ENCODE data around the gene FNBP1. TPM values are rescaled to one million over a fixed set of nuclear protein-coding genes. Genes with fewer than 3 reads are reported as not detected.

Gene FNBP1
- total RNA-seq, 1 donor from 2014 or later: 21.9 TPM

DNA sequence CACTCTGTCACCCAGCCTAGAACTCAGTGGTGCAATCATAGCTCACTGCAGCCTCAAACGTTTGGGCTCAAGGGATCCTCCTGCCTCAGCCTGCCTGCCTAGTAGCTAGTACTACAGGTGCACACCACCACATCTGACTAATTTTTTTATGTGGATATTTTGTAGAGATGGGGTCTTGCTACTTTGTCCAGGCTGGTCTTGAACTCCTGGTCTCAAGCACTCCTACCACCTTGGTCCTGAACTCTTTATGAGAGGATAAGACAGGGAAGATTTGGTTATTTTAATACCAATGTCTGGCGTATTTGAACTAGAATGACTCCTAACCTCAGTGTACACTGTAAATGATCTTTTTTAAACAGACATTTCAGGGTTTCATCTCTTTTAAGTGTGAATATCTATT is 19.8 kb upstream of the FNBP1 start:
- H3K27ac ChIP-seq (ENCODE audit: low read depth, low read length): no peak overlapping the region
- peaks cover 0 to 3% (median 0%) of the 10 kb centered on the region in 3 donors for H3K36me3 ChIP-seq (ENCODE audit: control insufficient read depth in 3 of 3, insufficient read depth in 3 of 3, low read length in 3 of 3)
- H3K9ac ChIP-seq (ENCODE audit: low read depth in 1 of 3, low read length in 3 of 3): no peak overlapping the region
- no peaks in the 10 kb centered on the region for H3K4me1 ChIP-seq (ENCODE audit: control insufficient read depth in 3 of 3, insufficient read depth in 3 of 3, low read length in 3 of 3)
- no peaks in the 10 kb centered on the region for H3K9me3 ChIP-seq (ENCODE audit: control insufficient read depth in 3 of 3, low read length in 3 of 3)
- no peak overlapping the region for H3K4me3 ChIP-seq (ENCODE audit: low read length in 3 of 3)
- no peaks in the 10 kb centered on the region for H3K27me3 ChIP-seq (ENCODE audit: control insufficient read depth in 3 of 3, insufficient read depth in 3 of 3, low read length in 3 of 3)

DNA sequence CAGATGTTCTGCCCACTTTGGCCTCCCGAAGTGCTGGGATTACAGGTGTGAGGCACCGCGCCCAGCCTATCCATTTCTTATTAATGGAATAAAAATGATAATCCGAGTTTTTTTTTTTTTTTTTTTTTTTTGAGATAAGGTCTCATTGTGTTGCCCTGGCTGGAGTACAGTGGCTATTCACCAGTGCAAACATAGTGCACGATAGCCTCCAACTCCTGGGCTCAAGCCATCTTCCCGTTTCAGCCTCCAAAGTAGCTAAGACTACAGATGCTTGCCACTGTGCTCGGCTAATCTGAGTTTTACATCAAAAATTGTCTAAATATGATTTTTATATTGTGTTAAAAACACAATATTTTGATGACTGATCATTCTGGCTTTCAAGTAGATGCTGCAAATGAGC is 17.3 kb upstream of the FNBP1 start:
- Histone ChIP-seq H3K36me3 (ENCODE audit: control insufficient read depth in 3 of 3, insufficient read depth in 3 of 3, low read length in 3 of 3) (peaks cover 0 to 3% (median 0%) of the 10 kb centered on the region in 3 donors), H3K9ac (ENCODE audit: low read depth in 1 of 3, low read length in 3 of 3) (no peak overlapping the region), H3K27ac (ENCODE audit: low read depth, low read length) (no peak overlapping the region)

DNA sequence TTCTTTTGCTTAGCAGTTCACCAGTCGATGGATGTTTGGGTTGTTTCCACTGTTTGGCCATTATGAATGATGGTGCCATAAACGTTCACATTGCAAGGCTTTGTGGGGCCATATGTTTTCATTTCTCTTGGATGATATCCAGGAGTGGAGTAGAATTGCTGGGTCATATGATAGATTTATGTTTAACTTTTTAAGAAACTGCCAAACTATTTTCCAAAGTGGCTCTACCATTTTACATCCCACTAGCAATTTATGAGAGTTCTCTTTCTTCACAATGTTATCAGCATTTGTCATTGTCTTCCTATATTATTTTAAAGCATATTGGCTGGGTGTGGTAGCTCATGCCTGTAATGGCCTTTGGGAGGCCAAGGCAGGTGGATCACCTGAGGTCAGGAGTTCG is 15.9 kb upstream of the FNBP1 start:
- H3K27ac ChIP-seq (ENCODE audit: low read depth, low read length): no peak overlapping the region
- H3K27me3 ChIP-seq (ENCODE audit: control insufficient read depth in 3 of 3, insufficient read depth in 3 of 3, low read length in 3 of 3): no peaks in the 10 kb centered on the region
- H3K4me1 ChIP-seq (ENCODE audit: control insufficient read depth in 3 of 3, insufficient read depth in 3 of 3, low read length in 3 of 3): peaks cover 7 to 12% (median 8%) of the 10 kb centered on the region in 3 donors
- no peaks in the 10 kb centered on the region for H3K9me3 ChIP-seq (ENCODE audit: control insufficient read depth in 3 of 3, low read length in 3 of 3)
- H3K36me3 ChIP-seq (ENCODE audit: control insufficient read depth in 3 of 3, insufficient read depth in 3 of 3, low read length in 3 of 3): peaks cover 0 to 3% (median 0%) of the 10 kb centered on the region in 3 donors
- no peak overlapping the region for H3K4me3 ChIP-seq (ENCODE audit: low read length in 3 of 3)
- no peak overlapping the region for H3K9ac ChIP-seq (ENCODE audit: low read depth in 1 of 3, low read length in 3 of 3)

More for the DNA sequence above, 17.3 kb upstream of the FNBP1 start:
- Histone ChIP-seq H3K9me3 (ENCODE audit: control insufficient read depth in 3 of 3, low read length in 3 of 3) (no peaks in the 10 kb centered on the region), H3K4me3 (ENCODE audit: low read length in 3 of 3) (no peak overlapping the region), H3K27me3 (ENCODE audit: control insufficient read depth in 3 of 3, insufficient read depth in 3 of 3, low read length in 3 of 3) (no peaks in the 10 kb centered on the region), H3K4me1 (ENCODE audit: control insufficient read depth in 3 of 3, insufficient read depth in 3 of 3, low read length in 3 of 3) (no peaks in the 10 kb centered on the region)

DNA sequence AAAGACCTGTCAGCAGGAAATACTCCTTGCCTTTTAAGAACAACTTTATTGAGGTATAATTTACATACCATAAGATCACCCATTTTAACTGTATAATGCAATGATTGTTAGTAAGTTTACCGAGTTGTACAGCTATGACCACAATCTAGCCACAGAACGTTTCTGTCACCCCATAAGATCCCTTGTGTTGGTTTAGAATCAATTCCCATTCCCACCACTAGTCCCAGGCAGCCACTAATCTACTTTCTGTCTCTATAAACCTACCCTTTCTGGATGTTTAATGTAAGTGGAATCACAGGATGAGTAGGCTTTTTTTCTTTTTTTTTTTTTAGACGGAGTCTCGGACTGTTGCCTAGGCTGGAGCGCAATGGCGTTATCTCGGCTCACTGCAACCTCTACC is 15.2 kb upstream of the FNBP1 start:
- no peak overlapping the region for H3K4me3 ChIP-seq (ENCODE audit: low read length in 3 of 3)
- H3K27me3 ChIP-seq (ENCODE audit: control insufficient read depth in 3 of 3, insufficient read depth in 3 of 3, low read length in 3 of 3): no peaks in the 10 kb centered on the region
- H3K27ac ChIP-seq (ENCODE audit: low read depth, low read length): no peak overlapping the region
- H3K36me3 ChIP-seq (ENCODE audit: control insufficient read depth in 3 of 3, insufficient read depth in 3 of 3, low read length in 3 of 3): peaks cover 0 to 3% (median 0%) of the 10 kb centered on the region in 3 donors
- H3K9me3 ChIP-seq (ENCODE audit: control insufficient read depth in 3 of 3, low read length in 3 of 3): no peaks in the 10 kb centered on the region
- H3K4me1 ChIP-seq (ENCODE audit: control insufficient read depth in 3 of 3, insufficient read depth in 3 of 3, low read length in 3 of 3): peaks cover 7 to 18% (median 8%) of the 10 kb centered on the region in 3 donors
- H3K9ac ChIP-seq (ENCODE audit: low read depth in 1 of 3, low read length in 3 of 3): no peak overlapping the region

DNA sequence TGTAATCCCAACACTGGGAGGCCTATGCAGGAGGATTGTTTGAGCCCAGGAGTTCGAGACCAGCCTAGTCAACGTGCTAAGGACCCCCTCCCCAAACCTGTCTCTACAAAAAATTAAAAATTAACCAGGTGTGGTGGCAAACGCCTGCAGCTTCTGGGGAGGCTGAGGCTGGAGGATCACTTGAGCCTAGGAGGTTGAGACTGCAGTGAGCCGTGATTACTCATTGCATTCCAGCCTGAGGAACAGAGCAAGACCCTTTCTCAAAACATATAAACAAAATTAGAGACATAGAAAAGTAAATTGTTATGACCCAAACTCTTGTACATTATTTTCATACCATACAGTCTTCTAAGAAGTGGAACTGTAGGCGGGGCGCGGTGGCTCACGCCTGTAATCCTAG is 11.8 kb upstream of the FNBP1 start:
- peak overlapping the region; percentile 90 to 96 (median 94) for H3K4me3 ChIP-seq (ENCODE audit: low read length in 3 of 3)
- H3K9ac ChIP-seq (ENCODE audit: low read depth in 1 of 3, low read length in 3 of 3): peak overlapping the region; percentile 87 to 92 (median 92)

DNA sequence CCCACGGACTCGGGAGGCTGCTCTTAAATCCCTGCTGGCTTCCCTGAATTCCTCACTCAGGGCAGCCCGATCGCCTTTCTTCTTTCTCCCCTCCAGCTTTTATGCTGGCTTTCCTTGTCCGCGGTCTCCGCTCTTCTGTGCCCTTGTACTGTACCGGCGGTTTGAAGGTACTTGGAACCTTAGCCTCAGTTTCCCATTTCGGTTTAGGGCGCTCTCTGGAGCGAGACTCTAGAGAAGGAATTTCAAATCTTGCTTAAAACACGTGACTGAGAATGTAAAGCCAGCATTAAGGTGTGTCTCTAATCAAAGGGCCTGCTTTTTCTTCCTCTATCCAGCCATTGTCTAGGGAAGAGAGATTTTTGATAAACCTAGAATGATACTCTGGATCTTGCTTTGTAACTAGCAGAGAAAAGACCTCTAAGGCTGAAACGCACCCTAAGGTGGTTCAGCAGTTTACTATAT is 11.4 kb upstream of the FNBP1 start:
- Histone ChIP-seq H3K9ac (ENCODE audit: low read depth in 1 of 3, low read length in 3 of 3) (peak overlapping the region; percentile 87 to 92 (median 92)), H3K27me3 (ENCODE audit: control insufficient read depth in 3 of 3, insufficient read depth in 3 of 3, low read length in 3 of 3) (no peaks in the 10 kb centered on the region), H3K36me3 (ENCODE audit: control insufficient read depth in 3 of 3, insufficient read depth in 3 of 3, low read length in 3 of 3) (no peaks in the 10 kb centered on the region)

More for the DNA sequence above, 11.8 kb upstream of the FNBP1 start:
- H3K36me3 ChIP-seq (ENCODE audit: control insufficient read depth in 3 of 3, insufficient read depth in 3 of 3, low read length in 3 of 3): no peaks in the 10 kb centered on the region
- H3K27ac ChIP-seq (ENCODE audit: low read depth, low read length): no peak overlapping the region
- H3K9me3 ChIP-seq (ENCODE audit: control insufficient read depth in 3 of 3, low read length in 3 of 3): no peaks in the 10 kb centered on the region
- H3K4me1 ChIP-seq (ENCODE audit: control insufficient read depth in 3 of 3, insufficient read depth in 3 of 3, low read length in 3 of 3): peaks cover 8 to 26% (median 11%) of the 10 kb centered on the region in 3 donors
- no peaks in the 10 kb centered on the region for H3K27me3 ChIP-seq (ENCODE audit: control insufficient read depth in 3 of 3, insufficient read depth in 3 of 3, low read length in 3 of 3)

DNA sequence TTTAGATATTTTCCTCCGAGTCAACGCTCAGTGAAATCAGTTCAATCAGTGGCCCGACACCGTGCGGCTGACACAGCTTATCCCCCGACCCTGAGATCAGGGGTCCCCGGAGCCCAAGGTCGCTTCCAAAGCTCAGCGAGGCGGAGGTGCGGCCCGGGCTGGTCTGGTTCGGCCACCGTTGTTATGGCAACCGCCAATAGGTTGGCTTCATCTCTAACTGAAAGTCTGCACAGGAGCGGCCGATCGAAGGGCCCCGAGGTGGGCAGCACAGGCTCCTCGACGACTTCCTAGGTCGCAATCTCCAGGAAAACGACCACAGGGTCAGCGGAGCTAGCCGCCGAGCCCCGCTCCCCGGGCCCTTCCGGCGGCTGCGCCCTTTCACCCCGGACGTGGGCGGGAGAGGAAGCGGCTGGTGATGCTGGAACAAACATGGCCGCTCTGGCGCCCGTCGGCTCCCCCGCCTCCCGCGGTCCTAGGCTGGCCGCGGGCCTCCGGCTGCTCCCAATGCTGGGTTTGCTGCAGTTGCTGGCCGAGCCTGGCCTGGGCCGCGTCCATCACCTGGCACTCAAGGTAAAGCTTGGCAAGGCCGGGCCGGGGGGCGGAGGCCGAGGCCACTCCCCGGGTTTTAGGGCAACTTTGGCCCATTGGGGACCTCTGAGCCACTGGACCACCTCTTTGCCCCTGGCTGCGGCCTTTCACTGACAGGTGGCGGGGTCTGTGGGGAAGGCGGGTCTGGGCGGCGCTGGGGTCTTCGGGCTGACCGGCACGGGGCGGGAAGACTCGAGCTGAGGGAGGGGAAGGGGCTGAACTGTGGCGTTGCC is 10.7 kb upstream of the FNBP1 start, which contains the start of gene GPR107:
Gene GPR107 (plus strand): TSS at position 403 of the 821 bp plus-strand sequence. CDS start 27 bp downstream, at position 430.
- Histone ChIP-seq H3K9me3 (ENCODE audit: control insufficient read depth in 3 of 3, low read length in 3 of 3) (no peaks in the 10 kb centered on the region), H3K9ac (ENCODE audit: low read depth in 1 of 3, low read length in 3 of 3) (peak within 1 kb of the TSS; percentile 87 to 92 (median 92)), H3K4me1 (ENCODE audit: control insufficient read depth in 3 of 3, insufficient read depth in 3 of 3, low read length in 3 of 3) (peaks cover 8 to 26% (median 11%) of the 10 kb centered on the region in 3 donors), H3K27ac (ENCODE audit: low read depth, low read length) (peak within 1 kb of the TSS; percentile 81), H3K36me3 (ENCODE audit: control insufficient read depth in 3 of 3, insufficient read depth in 3 of 3, low read length in 3 of 3) (no peaks in the 10 kb centered on the region), H3K27me3 (ENCODE audit: control insufficient read depth in 3 of 3, insufficient read depth in 3 of 3, low read length in 3 of 3) (no peaks in the 10 kb centered on the region), H3K4me3 (ENCODE audit: low read length in 3 of 3) (peak within 1 kb of the TSS; percentile 90 to 96 (median 94))

More for the DNA sequence above, 11.4 kb upstream of the FNBP1 start:
- H3K27ac ChIP-seq (ENCODE audit: low read depth, low read length): peak overlapping the region; percentile 81
- H3K4me3 ChIP-seq (ENCODE audit: low read length in 3 of 3): peak overlapping the region; percentile 90 to 96 (median 94)
- H3K4me1 ChIP-seq (ENCODE audit: control insufficient read depth in 3 of 3, insufficient read depth in 3 of 3, low read length in 3 of 3): peaks cover 8 to 26% (median 11%) of the 10 kb centered on the region in 3 donors
- no peaks in the 10 kb centered on the region for H3K9me3 ChIP-seq (ENCODE audit: control insufficient read depth in 3 of 3, low read length in 3 of 3)

DNA sequence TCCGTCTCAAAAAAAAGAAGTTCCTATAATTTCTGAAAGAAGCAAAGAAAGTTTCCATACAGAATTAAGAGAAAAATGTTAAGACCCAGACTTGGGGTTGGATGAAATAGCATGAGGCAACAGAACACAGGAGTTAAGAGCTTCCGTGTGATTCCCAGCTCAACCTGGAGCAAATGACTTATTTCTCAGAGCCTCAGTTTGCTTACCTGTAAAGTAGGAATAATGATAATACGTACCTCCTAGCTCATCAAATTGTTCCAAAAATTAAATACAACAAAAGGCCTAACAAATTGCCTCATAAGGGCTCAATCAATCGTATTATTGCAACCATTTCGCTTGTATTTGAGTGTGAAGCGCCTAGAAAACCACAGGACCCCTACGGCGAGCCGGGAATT is 10.1 kb upstream of the FNBP1 start:
- H3K4me1 ChIP-seq (ENCODE audit: control insufficient read depth in 3 of 3, insufficient read depth in 3 of 3, low read length in 3 of 3): peaks cover 8 to 26% (median 11%) of the 10 kb centered on the region in 3 donors
- peak overlapping the region; percentile 90 to 96 (median 94) for H3K4me3 ChIP-seq (ENCODE audit: low read length in 3 of 3)
- H3K9ac ChIP-seq (ENCODE audit: low read depth in 1 of 3, low read length in 3 of 3): peak overlapping the region; percentile 87 to 92 (median 92)
- H3K27ac ChIP-seq (ENCODE audit: low read depth, low read length): peak overlapping the region; percentile 81
- H3K9me3 ChIP-seq (ENCODE audit: control insufficient read depth in 3 of 3, low read length in 3 of 3): no peaks in the 10 kb centered on the region
- H3K27me3 ChIP-seq (ENCODE audit: control insufficient read depth in 3 of 3, insufficient read depth in 3 of 3, low read length in 3 of 3): no peaks in the 10 kb centered on the region
- H3K36me3 ChIP-seq (ENCODE audit: control insufficient read depth in 3 of 3, insufficient read depth in 3 of 3, low read length in 3 of 3): no peaks in the 10 kb centered on the region

DNA sequence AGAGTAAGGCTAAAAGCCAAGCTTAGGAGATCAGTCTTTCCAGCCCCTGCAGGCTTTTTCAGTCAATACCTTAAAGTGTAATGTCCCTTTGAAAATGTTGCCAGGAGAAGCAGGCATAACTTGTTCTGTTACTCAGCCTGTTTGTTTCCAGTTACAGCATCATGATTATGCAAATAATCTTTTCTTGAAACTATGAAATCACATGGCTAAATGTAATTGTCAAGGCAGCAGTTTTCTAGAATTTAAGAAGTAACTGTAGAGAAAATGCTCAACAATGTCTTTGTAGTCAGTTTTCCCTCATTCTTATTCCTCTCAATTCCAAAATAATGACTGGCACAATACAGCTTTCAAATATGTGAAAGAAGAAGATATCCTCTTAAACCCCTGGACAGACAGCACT is 8.9 kb upstream of the FNBP1 start:
- H3K27ac ChIP-seq (ENCODE audit: low read depth, low read length): no peak overlapping the region
- H3K9ac ChIP-seq (ENCODE audit: low read depth in 1 of 3, low read length in 3 of 3): no peak overlapping the region
- H3K9me3 ChIP-seq (ENCODE audit: control insufficient read depth in 3 of 3, low read length in 3 of 3): no peaks in the 10 kb centered on the region
- H3K4me3 ChIP-seq (ENCODE audit: low read length in 3 of 3): no peak overlapping the region
- no peaks in the 10 kb centered on the region for H3K27me3 ChIP-seq (ENCODE audit: control insufficient read depth in 3 of 3, insufficient read depth in 3 of 3, low read length in 3 of 3)
- peaks cover 8 to 26% (median 11%) of the 10 kb centered on the region in 3 donors for H3K4me1 ChIP-seq (ENCODE audit: control insufficient read depth in 3 of 3, insufficient read depth in 3 of 3, low read length in 3 of 3)
- H3K36me3 ChIP-seq (ENCODE audit: control insufficient read depth in 3 of 3, insufficient read depth in 3 of 3, low read length in 3 of 3): no peaks in the 10 kb centered on the region

DNA sequence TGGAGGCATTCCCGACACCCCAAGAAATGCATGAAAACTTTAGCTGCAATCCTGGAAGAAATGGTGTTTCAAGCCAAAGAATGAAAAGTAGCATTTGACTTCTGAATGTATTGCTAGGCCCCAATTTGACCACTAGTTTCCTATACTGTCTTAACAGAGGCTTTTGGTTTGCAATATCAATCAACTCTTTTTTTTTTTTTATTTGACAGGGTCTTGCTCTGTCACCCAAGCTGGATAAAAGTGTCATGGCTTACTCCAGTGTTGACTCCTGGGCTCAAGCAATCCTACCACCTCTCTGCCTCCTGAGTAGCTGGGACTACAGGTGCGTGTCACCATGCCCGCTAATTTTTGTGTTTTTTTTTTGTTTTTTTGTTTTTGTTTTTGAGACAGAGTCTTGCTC is 7.5 kb upstream of the FNBP1 start:
- H3K27me3 ChIP-seq (ENCODE audit: control insufficient read depth in 3 of 3, insufficient read depth in 3 of 3, low read length in 3 of 3): no peaks in the 10 kb centered on the region
- H3K9me3 ChIP-seq (ENCODE audit: control insufficient read depth in 3 of 3, low read length in 3 of 3): no peaks in the 10 kb centered on the region

More for the DNA sequence above, 7.5 kb upstream of the FNBP1 start:
- no peak overlapping the region for H3K27ac ChIP-seq (ENCODE audit: low read depth, low read length)
- no peak overlapping the region for H3K4me3 ChIP-seq (ENCODE audit: low read length in 3 of 3)
- peaks cover 8 to 26% (median 11%) of the 10 kb centered on the region in 3 donors for H3K4me1 ChIP-seq (ENCODE audit: control insufficient read depth in 3 of 3, insufficient read depth in 3 of 3, low read length in 3 of 3)
- no peaks in the 10 kb centered on the region for H3K36me3 ChIP-seq (ENCODE audit: control insufficient read depth in 3 of 3, insufficient read depth in 3 of 3, low read length in 3 of 3)
- no peak overlapping the region for H3K9ac ChIP-seq (ENCODE audit: low read depth in 1 of 3, low read length in 3 of 3)
